OCI-LY1 (cell line): Measurements from ENCODE around the gene FBXO9.

Experiments used
- CTCF ChIP-seq: fragments of 200-600 bp; sonication (generic), shearing (Covaris generic); IDR thresholded peaks from 2 replicates; pipeline ENCODE4 v1.5.1; 2017; ENCODE audit warnings: mild to moderate bottlenecking, antibody characterized with exemption, low read length, moderate library complexity, mixed read lengths
- EZH2 ChIP-seq: fragments of 200-600 bp; sonication (generic), shearing (Covaris generic); IDR thresholded peaks from 2 replicates; pipeline ENCODE4 v1.8.0; 2017; ENCODE audit warnings: borderline replicate concordance, mixed run types, mild to moderate bottlenecking, antibody characterized with exemption, low read length, moderate library complexity, mixed read lengths

- TF ChIP-seq CTCF (no peak), EZH2 (no peak)
These were observed 38.7 kb upstream of the FBXO9 start for GRCh38 chr6:53026526-53026925.
